AG09319 (cell line): Measurements from ENCODE around the gene PPP2R2B.

Experiments used
- DNase-seq: peaks from one replicate; pipeline ENCODE4 v3.0.0-alpha.2; 2010; ENCODE audit warnings: low read depth; ENCODE audit errors: extremely low read depth
- TF ChIP-seq, protein P1 (sequence below): IDR thresholded peaks from 2 replicates; pipeline ENCODE4 v1.5.1; 2011; ENCODE audit warnings: low read depth, mild to moderate bottlenecking, inconsistent platforms, low read length, moderate library complexity

The PPP2R2B gene

DNA sequence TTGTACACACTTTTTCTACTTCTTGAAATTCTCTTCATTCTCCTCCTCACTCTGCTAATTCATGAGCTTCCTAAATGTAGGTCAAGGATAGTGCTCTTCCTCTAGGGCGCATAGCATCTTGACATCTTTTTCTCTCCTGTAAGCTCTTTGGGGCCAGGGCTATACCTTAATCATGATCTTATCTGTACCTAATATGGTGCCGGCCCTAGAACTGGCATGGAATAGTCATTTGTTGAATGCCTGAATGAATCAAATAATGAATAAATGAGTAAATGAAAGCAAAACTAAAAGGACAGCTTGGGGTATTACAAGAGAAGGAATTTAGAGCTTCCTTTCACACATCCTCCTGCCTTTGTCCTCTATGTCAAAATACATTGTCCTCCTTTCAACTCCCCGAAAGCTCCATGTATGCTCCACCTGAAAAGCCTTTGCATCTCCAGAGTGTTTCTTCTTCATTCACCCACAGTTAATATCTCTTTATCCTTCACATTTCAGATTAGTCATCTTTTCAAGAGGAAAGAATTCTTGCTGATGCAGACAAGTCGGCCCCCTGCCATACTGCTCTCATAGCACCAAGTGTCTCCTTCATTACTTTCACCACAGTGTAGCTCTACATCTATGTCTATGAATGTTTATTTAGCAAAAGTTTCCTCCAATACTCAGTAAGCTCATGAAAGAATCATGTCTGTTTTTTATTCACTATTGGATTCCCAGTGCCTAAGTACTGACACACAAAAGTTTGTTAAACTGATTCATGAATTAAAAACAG, 16.4 kb upstream of the PPP2R2B start:
- no peak for DNase-seq
- TF ChIP-seq, protein P1, sequence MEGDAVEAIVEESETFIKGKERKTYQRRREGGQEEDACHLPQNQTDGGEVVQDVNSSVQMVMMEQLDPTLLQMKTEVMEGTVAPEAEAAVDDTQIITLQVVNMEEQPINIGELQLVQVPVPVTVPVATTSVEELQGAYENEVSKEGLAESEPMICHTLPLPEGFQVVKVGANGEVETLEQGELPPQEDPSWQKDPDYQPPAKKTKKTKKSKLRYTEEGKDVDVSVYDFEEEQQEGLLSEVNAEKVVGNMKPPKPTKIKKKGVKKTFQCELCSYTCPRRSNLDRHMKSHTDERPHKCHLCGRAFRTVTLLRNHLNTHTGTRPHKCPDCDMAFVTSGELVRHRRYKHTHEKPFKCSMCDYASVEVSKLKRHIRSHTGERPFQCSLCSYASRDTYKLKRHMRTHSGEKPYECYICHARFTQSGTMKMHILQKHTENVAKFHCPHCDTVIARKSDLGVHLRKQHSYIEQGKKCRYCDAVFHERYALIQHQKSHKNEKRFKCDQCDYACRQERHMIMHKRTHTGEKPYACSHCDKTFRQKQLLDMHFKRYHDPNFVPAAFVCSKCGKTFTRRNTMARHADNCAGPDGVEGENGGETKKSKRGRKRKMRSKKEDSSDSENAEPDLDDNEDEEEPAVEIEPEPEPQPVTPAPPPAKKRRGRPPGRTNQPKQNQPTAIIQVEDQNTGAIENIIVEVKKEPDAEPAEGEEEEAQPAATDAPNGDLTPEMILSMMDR = no peak

DNA sequence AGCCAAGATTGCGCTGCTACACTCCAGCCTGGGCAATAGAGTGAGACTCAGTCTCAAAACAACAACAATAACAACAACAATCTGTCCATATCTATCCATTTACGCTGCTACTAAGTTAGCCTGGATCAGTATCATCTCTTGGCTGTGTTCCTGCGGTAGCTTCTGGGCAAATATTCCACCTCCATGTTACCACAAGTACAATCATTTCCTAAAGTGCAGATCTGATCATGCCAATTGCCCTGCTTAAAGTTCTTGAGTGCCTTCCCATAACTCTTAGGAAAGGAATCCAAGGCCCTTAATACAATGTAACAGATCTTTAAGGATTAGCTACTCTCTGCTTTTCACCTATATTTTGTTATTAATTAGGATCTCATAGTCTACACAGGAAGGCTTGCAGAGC, 15.4 kb upstream of the PPP2R2B start:
- DNase-seq = no peak
- TF ChIP-seq, protein P1 = no peak

DNA sequence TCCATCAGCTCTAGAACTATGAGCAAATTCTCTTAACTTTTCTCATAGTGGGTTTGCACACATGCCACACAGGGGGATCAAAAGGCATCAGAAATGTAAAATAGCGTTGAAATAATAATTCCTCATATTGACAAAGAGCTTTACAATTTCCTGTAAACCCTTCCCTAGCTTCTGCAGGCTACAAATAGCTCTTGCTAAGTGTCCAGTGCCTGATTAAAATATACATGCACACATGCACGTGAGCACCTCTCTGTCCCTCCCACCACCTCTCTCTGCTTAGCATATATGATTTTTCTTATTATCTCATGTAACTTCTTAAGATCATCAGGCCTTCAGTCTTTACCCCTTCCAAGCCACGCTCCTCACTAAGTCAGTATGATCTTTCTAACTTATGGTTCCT, 13.7 kb upstream of the PPP2R2B start:
- TF ChIP-seq, protein P1 = no peak
- no peak for DNase-seq

DNA sequence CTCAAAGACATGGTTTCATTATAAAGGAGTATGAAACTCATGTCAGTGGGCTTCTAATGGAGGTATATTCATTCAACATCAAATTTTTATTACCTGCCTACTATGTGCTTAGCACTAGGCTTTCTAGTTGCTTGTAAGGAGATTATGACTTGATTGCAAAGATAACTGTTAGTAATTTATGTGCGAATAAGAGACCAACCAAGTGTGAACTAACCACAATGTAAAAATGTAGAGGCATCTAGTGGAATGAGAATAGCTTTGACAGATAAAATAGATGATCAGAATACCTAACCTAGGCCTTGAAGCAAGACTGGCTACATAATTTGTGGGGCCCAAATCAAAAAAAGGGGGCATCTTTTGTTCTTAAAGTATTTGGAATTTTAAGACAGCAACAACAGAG, 13.0 kb upstream of the PPP2R2B start:
- DNase-seq = no peak
- TF ChIP-seq, protein P1 = no peak

DNA sequence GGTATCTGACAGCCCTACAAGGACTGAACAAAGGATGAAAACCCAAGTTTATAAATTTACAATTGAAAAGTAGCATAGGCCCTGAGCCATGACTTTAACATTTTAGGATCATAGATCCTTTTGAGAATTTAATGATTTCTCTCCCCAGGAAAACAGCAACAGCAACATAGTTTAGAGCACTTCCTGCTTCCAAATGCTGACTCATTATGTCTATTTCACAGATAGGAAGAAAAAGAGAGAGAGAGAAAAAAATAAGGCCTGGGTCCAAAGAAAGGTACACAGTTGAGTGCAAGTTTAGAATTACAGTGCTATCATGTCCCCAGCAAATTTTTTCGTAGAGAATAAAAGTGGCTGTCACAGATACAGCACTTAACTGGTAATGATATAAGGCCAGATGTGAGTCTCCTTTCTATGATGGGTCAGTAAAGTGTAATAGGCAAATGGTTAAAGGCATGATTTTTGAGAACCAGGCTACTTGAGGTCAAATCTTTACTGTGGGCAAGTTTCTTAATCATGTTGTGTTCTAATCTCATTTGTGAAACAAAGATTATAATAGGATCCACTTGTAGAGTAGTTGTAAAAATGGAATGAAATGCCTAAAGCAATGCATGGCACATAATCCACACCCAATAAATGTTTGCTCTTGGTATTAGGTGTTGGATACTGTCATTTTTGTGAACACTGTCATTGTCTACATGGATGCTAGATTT, 12.3 kb upstream of the PPP2R2B start:
- no peak for DNase-seq
- TF ChIP-seq, protein P1 = no peak

DNA sequence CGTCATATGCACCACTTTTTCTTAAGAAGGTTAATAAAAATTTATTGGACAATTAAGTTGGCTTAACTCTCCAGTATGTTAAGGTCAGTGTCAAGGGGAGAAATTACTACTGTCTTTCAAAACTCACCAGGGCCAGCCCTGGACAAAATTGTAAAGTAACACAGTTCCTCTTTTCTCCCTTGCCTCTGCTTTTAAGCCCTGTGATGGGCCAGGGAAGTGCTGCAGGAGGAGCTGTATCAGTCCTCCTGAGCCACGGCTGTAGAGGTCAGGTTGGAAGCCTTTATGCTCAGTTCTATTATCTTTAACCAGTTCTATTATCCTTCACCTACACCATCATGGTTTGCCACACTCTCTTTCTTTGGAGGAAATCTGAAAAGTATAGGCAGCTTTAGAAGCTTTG, 11.5 kb upstream of the PPP2R2B start:
- no peak for DNase-seq

DNA sequence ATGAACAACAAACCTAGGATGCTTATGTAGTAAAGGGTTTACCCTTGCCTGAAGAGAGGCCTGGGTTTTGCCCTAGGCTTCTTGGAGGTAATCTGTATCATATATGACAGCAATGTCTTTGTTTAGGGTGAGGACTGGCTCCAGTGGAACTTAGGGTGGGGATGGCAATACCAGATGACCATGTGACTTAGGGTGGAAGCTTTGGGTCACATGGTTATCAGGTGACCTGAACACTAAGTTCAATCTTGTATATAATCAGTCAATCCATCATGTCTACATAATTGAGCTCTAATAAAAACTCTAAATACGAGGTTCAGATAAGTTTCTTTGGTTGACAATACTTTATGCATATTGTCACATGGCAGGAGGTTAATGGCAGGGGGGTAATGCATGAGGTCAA, 10.6 kb upstream of the PPP2R2B start:
- TF ChIP-seq, protein P1 = no peak
- DNase-seq = no peak

More for the DNA sequence above, 11.5 kb upstream of the PPP2R2B start:
- TF ChIP-seq, protein P1 = no peak
